GM21367 (cell line): ENCODE data around the gene BRSK1.

Experiments
- ATAC-seq: cut with Tn5 transposase; IDR thresholded peaks from one replicate; pipeline ENCODE4 v1.9.1; 2021; ENCODE audit not compliant: unreplicated experiment

BRSK1 gene

DNA sequence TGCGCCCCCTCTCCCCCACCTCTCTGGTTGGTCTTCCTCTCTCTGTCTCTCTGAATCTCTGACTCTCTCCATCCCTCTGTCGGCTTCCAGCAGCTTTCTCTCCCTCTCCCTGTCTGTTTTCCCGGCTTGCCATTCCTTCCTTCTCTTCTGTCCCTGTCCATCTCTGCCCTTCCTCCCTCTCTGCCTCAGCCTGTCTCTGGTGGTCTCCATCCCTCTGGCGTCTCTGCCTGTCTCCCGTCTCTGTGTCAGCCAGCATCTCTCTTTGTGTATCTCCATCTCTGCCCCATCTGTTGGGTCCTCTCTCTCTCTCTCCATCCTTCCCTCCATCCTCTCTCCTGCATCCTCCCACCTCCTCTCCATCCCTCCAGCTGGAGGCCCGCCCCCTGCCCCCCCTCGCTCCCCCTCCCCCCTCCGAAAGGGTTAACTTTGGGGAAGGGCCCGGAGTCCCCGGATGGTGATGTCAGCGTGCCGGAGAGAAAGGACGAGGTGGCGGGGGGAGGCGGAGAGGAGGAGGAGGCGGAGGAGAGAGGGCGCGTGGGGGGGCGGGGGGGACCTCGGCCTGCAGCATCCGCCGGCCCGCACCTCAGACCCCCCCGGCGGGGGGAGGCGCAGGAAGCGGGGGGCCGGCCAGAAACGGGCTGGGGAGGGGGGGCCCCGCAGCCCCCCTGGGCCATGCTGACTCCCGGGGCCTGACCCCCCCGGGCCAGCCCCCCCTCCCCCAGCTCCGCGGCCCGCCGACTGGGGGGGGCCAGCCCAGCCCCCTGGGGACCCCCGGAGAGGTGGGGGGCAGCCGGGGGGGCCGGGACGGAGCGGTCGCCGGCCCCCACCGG, at the start of gene BRSK1:
TSS of gene BRSK1 (plus strand) at position 450 of the 830 bp plus-strand sequence. CDS start 446 bp downstream, outside the sequence.
- no peak for ATAC-seq

DNA sequence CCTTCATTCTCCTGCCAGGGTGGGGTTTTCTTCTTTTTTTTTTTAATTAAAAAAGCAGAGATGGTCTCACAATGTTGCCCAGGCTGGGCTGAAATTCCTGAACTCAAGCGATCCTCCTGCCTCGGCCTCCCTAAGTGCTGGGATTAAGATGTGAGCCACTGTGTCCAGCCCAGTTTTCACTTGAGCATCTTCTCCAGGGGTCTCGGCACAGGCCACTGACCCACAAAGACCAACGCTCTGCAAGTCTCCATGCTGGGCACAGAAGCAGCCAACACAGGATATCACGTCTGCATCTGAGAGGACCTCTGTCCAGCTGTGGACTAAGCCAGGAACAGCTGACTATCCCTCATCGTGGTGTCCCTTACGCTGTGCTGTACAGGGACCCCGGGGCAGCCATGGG, 45.8 kb upstream of the BRSK1 start:
- ATAC-seq: no peak

DNA sequence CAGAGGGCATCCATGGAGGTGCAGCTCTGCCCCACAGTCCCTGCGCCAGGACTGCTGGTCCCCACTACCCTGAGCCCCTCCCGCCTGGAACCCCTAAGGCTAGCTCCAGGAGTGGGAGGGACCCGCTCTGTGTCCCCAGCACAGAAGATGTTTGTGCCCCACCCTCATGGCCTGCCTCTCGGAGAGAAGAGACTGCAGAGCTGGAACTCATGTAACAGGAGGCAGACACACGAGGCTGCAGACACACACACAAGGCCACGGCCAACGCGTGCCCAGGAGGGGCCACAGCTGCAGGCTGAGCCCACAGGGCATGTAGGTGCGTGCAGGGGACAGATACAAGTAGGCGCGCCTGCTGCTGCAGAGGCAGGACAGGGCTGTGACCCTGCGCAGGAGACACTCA, 44.8 kb upstream of the BRSK1 start:
- no peak for ATAC-seq

DNA sequence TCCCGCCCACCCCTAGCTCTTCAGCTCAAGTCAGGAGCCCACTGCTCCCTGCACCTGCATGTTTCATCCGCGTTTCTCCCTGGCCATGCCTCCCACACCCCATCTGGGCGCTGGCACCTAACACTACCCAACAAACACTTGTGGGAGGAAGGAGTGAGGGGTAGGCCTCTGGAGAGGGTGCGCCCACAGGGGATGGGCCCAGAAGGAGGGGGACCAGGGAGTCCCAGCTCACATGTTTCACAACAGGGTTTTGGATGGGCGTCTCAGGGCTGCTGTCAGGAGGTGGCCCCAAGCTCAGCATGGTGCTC, 43.1 kb upstream of the BRSK1 start:
- no peak for ATAC-seq

DNA sequence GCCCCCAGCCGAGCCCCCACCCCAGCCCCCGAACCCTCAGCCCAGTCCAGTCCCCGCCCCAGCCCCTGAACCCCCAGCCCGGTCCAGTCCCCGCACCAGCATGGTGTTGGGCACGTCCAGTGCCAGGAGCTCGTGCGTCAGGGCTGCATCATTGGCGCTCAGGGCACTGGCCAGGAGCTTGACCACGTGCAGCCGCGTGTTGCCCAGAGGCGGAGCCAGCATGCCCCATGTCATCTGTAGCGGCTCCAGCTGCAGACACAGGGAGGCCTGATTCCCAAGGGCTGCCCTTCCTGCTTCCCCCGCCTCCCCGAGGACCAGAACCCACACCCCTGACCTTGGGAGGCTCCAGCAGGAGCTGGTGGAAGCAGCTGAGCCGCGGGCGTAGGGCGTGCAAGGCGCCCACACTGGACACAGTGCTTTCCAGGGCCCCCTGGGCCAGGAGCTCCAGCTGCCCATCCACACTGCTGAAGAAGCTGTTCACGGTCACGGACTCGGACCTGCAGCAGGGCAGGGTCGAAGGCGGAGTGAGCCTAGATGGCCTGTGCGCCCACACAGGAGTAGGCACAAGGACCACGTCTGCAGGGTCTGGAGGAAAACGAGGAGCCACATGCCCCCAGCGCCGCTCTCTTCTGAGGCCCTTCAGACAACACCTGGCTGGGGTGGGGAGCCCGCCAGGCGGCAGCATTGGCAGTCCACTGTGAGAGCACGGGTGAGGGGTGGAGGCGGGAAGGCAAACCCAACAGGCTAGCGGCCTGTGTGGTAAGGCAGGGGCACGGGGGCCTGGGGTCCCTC, 42.5 kb upstream of the BRSK1 start:
- ATAC-seq: no peak

GRCh38 chr19:55241935-55242464, 41.8 kb upstream of the BRSK1 start:
- ATAC-seq: no peak

GRCh38 chr19:55242517-55242916, 41.3 kb upstream of the BRSK1 start:
- no peak for ATAC-seq

DNA sequence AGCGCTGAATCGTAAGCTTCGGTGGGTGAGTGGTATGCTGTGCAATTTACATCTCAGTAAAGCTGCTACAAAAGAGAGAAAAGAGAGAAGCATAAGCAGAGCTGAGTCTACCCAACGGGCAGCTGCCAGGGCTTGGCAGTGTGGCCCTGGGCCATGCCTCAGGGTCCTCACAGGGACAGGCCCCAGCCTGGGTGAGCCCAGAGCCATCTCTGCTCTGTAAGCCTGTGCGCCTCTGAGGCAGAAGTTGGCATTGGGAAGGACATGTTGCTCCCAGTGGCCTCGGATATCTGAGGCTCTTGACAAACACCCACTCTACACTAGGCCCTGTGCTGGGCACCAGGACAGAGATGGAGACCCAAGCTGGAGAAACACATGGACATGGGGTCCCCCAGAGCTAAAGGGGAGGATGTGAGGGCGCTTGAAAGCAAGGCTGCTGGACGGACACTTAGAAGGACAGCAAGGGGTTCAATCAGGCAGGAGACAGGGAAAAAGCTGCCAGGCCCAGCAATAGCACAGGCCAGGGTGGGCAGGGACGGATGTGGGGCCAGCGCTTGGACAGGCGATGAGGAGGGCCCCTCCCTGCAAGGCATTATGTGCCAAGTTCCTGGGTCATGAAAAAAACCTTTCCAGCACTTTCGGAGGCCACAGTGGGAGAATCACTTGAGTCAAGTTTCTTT, 39.7 kb upstream of the BRSK1 start:
- no peak for ATAC-seq

GRCh38 chr19:55245236-55245904, 38.4 kb upstream of the BRSK1 start:
- ATAC-seq: no peak

DNA sequence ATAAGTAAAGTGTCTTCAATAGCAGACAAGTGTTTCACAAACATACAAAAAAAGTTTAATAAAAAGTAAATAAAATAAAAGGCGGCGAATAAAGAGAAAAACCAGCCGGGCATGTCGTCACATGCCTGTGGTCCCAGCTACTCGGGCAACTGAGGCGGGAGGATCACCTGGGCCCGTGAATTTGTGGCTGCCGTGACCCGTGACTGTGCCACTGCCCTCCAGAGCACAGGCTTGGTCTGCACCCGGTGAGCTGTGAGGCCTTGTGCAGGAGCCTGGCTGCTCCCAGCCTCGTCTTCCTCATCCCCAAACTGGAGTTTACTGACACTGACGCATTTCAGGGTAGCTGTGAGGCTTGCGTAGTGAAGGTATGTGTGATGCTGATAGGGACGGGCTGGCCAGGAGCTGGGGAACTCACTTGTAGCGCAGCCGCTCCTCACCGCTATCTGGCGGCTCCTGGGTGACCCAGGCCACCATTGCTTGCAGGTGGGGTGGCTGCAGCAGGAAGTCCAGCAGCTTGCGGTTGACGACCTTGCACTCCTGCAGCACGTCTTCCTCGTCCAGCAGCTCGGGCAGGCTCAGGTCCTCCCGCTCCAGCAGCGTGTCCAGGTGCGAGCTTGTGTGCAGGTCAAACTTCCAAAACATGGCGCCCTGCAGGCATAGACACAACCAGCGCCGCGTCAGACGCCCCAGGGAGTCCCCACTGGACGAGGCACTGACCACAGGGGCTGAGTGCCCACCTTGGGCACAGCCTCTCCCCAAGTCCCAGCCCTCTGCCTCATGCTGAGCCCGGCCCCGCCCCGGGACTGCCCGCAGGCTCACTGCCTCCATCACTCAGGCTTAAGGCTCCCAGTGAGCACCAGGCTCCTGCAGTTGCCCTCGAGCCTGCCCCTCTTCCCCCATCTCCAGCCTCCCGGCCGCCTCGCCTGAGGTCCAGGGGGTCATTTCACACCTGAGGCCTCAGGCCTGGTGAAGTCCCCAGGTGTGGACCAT, 37.0 kb upstream of the BRSK1 start:
- no peak for ATAC-seq

GRCh38 chr19:55247621-55248099, 36.1 kb upstream of the BRSK1 start:
- no peak for ATAC-seq

GRCh38 chr19:55248166-55248675, 35.6 kb upstream of the BRSK1 start:
- ATAC-seq: no peak

GRCh38 chr19:55248704-55249103, 35.1 kb upstream of the BRSK1 start:
- ATAC-seq: no peak

- ATAC-seq: no peak
These were observed 34.0 kb upstream of the BRSK1 start for GRCh38 chr19:55249841-55250240.

GRCh38 chr19:55250262-55251036, 33.3 kb upstream of the BRSK1 start:
- no peak for ATAC-seq

DNA sequence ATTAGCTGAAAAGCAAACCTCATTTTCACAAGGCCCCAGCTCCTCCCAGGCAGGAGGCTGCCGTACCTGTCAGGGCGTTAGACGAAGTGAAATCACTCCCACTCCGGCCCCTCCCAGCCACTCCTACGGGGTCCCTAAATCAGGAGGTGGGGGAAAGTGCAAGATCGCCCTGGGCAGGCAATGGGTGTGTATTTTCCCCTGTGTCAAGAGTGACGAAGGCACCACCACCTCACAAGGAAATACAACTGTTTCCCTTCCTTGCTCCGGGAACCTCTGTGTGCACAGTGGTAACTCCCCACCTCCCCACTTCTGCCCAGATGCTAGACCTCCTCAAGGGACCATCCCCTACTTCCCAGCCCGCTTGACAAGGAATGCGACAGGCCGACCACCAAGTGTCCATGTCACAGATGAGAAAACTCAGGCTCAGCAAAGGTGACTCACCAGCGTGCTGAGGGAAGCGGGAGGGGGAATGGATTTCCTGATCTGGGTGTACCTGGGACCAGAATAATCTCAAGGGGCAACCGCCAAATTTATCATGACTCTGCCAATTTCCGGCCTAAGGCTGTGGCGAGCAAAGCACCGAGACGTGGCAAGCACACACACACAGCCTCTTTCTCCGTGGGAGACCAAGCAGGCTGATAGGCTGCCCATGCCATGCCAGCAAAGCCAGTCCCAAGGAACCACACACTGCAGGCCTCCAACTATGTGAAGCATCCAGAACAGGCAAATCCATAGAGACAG, 32.3 kb upstream of the BRSK1 start:
- no peak for ATAC-seq

- ATAC-seq: no peak
These were observed 30.8 kb upstream of the BRSK1 start for GRCh38 chr19:55252760-55253663.
